Tibial artery (tissue), 4 donors: ENCODE data around the gene UNK.
A peak's percentile ranks its signal among the peaks of the same experiment; 100 is the strongest.

ENCODE experiments used
- DNase-seq, 2 donors: peaks; one replicate each; pipeline ENCODE4 v3.0.0-alpha.2; 2019
- H3K27ac ChIP-seq, 2 donors: fragments of 200-600 bp; sonication (generic) in 1 of 2; 1 replicate in 1 of 2; 2 replicates in 1 of 2; pipeline ENCODE4 v1.5.1; 2018 to 2019; ENCODE audit warnings: mild to moderate bottlenecking in 1 of 2
- H3K27me3 ChIP-seq, 2 donors: fragments of 200-600 bp; sonication (generic) in 1 of 2; one replicate each; pipeline versions ENCODE4 v1.5.1 to v1.6.0; 2016 to 2019
- H3K36me3 ChIP-seq, 3 donors: fragments of 200-600 bp; sonication (generic) in 2 of 3; one replicate each; pipeline ENCODE4 v1.5.1; 2016 to 2019; ENCODE audit warnings: mild to moderate bottlenecking in 2 of 3
- H3K4me1 ChIP-seq, 4 donors: fragments of 200-600 bp; sonication (generic) in 2 of 4; 1 replicate in 3 of 4; 2 replicates in 1 of 4; pipeline ENCODE4 v1.5.1; 2016 to 2019
- H3K4me3 ChIP-seq, 2 donors: fragments of 200-600 bp; sonication (generic) in 1 of 2; 1 replicate in 1 of 2; 2 replicates in 1 of 2; pipeline ENCODE4 v1.5.1; 2018 to 2019; ENCODE audit warnings: mild to moderate bottlenecking in 2 of 2
- H3K9me3 ChIP-seq, 3 donors: fragments of 200-600 bp; sonication (generic) in 1 of 3; one replicate each; pipeline ENCODE4 v1.5.1; 2016 to 2019
- CTCF ChIP-seq, 2 experiments: fragments of 200-600 bp in 1 of 2; fragments of 450-650 bp in 1 of 2; IDR thresholded peaks; one replicate each; pipeline ENCODE4 v1.5.1; 2017 to 2019; ENCODE audit warnings: antibody characterized with exemption in 2 of 2, mild to moderate bottlenecking in 1 of 2, moderate library complexity in 1 of 2
- intact Hi-C: fragments of 100-400 bp; cut with DNase I; formaldehyde crosslinking; loops from one replicate; pipeline ENCODE4 v1.15.0; 2023; ENCODE audit warnings: low total_unique reads

UNK gene

GRCh38 chr17:75874323-75875181 is 89.9 kb downstream of the UNK start:
- no peak for TF ChIP-seq CTCF (IDR thresholded peaks at IDR 0.05)
- intact Hi-C loops = no loop called here
- Histone ChIP-seq H3K36me3 (peaks cover 9 to 25% (median 21%) of the 10 kb centered on the region in 3 donors), H3K9me3 (no peaks in the 10 kb centered on the region), H3K4me1 (peaks cover 22 to 81% (median 72%) of the 10 kb centered on the region in 4 donors), H3K27me3 (no peaks in the 10 kb centered on the region), H3K4me3 (peak overlapping the region in 1 of 2 donors; percentile 64), H3K27ac (peak overlapping the region; percentile 87 to 97)
- DNase-seq = no peak
